IPS DF 19.7 (cell line): ENCODE measurements around the gene KRTAP4-8.
"Not testable (repeated sequence)": the region's sequence is repeated elsewhere in the genome, so short reads cannot be mapped to it uniquely, and the experiment has no call there.

Experiments used
- DNase-seq: peaks from one replicate; pipeline ENCODE4 v3.0.0-alpha.2; 2013; ENCODE audit warnings: low read depth, low spot score

The KRTAP4-8 gene

GRCh38 chr17:41098042-41098441 is at the start of gene KRTAP4-8:
KRTAP4-8 (minus strand) TSS chr17:41098142; CDS start chr17:41098084, 58 bp downstream.
- no peak for DNase-seq

GRCh38 chr17:41145261-41145660 is 47.3 kb upstream of the KRTAP4-8 start:
- no peak for DNase-seq

- no peak for DNase-seq
Measured at GRCh38 chr17:41144846-41145245, 46.9 kb upstream of the KRTAP4-8 start.

- DNase-seq: no peak
Measured at GRCh38 chr17:41141361-41141760, 43.4 kb upstream of the KRTAP4-8 start.

GRCh38 chr17:41140360-41141131 is 42.6 kb upstream of the KRTAP4-8 start, which contains the start of gene KRTAP4-6:
KRTAP4-6 (minus strand) TSS chr17:41140544; CDS start chr17:41140487, 57 bp downstream.
- DNase-seq: no peak

GRCh38 chr17:41139865-41140264 is 41.9 kb upstream of the KRTAP4-8 start:
- DNase-seq: not testable (repeated sequence)

- DNase-seq: no peak
Measured at GRCh38 chr17:41133880-41134735, 36.2 kb upstream of the KRTAP4-8 start.

GRCh38 chr17:41131979-41132378 is 34.0 kb upstream of the KRTAP4-8 start:
- no peak for DNase-seq

GRCh38 chr17:41127371-41127770 is 29.4 kb upstream of the KRTAP4-8 start:
- DNase-seq: no peak

- no peak for DNase-seq
Measured at GRCh38 chr17:41126412-41126811, 28.5 kb upstream of the KRTAP4-8 start.

- no peak for DNase-seq
Measured at GRCh38 chr17:41125064-41125463, 27.1 kb upstream of the KRTAP4-8 start.

- not testable (repeated sequence) for DNase-seq
Measured at GRCh38 chr17:41123991-41124371, 26.0 kb upstream of the KRTAP4-8 start, which contains the start of gene KRTAP4-12. KRTAP4-12 (minus strand) TSS chr17:41124182; CDS start chr17:41124122, 60 bp downstream.

GRCh38 chr17:41123292-41123990 is 25.5 kb upstream of the KRTAP4-8 start:
- DNase-seq: not testable (repeated sequence)

GRCh38 chr17:41121742-41122141 is 23.8 kb upstream of the KRTAP4-8 start:
- no peak for DNase-seq

- not testable (repeated sequence) for DNase-seq
Measured at GRCh38 chr17:41119696-41120690, 22.1 kb upstream of the KRTAP4-8 start.

- DNase-seq: no peak
Measured at GRCh38 chr17:41118721-41119120, 20.8 kb upstream of the KRTAP4-8 start.

GRCh38 chr17:41117846-41118386 is 20.0 kb upstream of the KRTAP4-8 start, which contains the start of gene KRTAP4-11:
KRTAP4-11 (minus strand) TSS chr17:41118373; CDS start chr17:41118315, 58 bp downstream.
- DNase-seq: not testable (repeated sequence)

GRCh38 chr17:41116297-41116696 is 18.4 kb upstream of the KRTAP4-8 start:
- DNase-seq: no peak

- no peak for DNase-seq
Measured at GRCh38 chr17:41111151-41111885, 13.4 kb upstream of the KRTAP4-8 start.
